H1 (cell line): ENCODE measurements around the gene PRKN. TPM values are rescaled to one million over a fixed set of nuclear protein-coding genes. Genes with fewer than 3 reads are reported as not detected.

Experiments used
- CTCF ChIA-PET: fragments of 300-600 bp; sonication (Branson Sonifier 250); formaldehyde crosslinking; loops from one replicate; lab custom pipeline; 2021; ENCODE audit not compliant: partially characterized antibody; lab: Charles Lee
- POLR2A ChIA-PET: fragments of 300-600 bp; sonication (Branson Sonifier 250); formaldehyde crosslinking; loops from one replicate; lab custom pipeline; 2021; ENCODE audit warnings: inconsistent platforms; ENCODE audit not compliant: partially characterized antibody; lab: Charles Lee
- DNase-seq, 2 experiments: peaks; one replicate each; pipeline versions ENCODE4 v3.0.0 to v3.0.0-alpha.2; 2010 to 2022; ENCODE audit warnings: low spot score in 2 of 2, low read depth in 1 of 2, mixed read lengths in 1 of 2
- FAIRE-seq: peaks from 2 replicates; lab custom pipeline; 2011; peaks lifted over from hg19 to GRCh38; lab: Jason Lieb, UNC
- H2AFZ ChIP-seq: 2 replicates; pipeline ENCODE4 v1.8.1; 2012; ENCODE audit warnings: low read length, inconsistent platforms
- H2AK5ac ChIP-seq: 2 replicates; pipeline ENCODE4 v1.6.1; 2013; ENCODE audit warnings: low read depth, low read length
- H2BK120ac ChIP-seq: replicated peaks from 2 replicates; pipeline ENCODE3; 2013; ENCODE audit warnings: low read depth, low read length, inconsistent platforms
- H2BK12ac ChIP-seq: 2 replicates; pipeline ENCODE4 v1.6.1; 2013; ENCODE audit warnings: low read depth, low read length
- H2BK15ac ChIP-seq: 2 replicates; pipeline ENCODE4 v1.6.1; 2013; ENCODE audit warnings: low read length
- H2BK20ac ChIP-seq: 2 replicates; pipeline ENCODE4 v1.6.1; 2013; ENCODE audit warnings: low read length
- H2BK5ac ChIP-seq: 2 replicates; pipeline ENCODE4 v1.6.1; 2013; ENCODE audit warnings: low read depth, low read length
- H3K14ac ChIP-seq: 2 replicates; pipeline ENCODE4 v1.6.1; 2013; ENCODE audit warnings: inconsistent platforms; ENCODE audit not compliant: insufficient read length
- H3K18ac ChIP-seq: 2 replicates; pipeline ENCODE4 v1.6.1; 2013; ENCODE audit warnings: low read length; ENCODE audit errors: extremely low read depth
- H3K23ac ChIP-seq: 2 replicates; pipeline ENCODE4 v1.6.1; 2013; ENCODE audit warnings: inconsistent platforms; ENCODE audit not compliant: insufficient read length
- H3K23me2 ChIP-seq: 2 replicates; pipeline ENCODE4 v1.6.1; 2013; ENCODE audit warnings: low read depth, low read length
- H3K27ac ChIP-seq: 2 replicates; pipeline ENCODE4 v1.6.1; 2011; ENCODE audit warnings: low read depth, low read length, inconsistent platforms
- H3K27me3 ChIP-seq, 4 experiments: replicated peaks in 1 of 4; 1 replicate in 1 of 4; 2 replicates in 3 of 4; pipeline versions ENCODE4 v1.6.1 to v1.8.1; 2011 to 2013; ENCODE audit warnings: low read length in 3 of 4, mild to moderate bottlenecking in 3 of 4, inconsistent platforms in 2 of 4, mixed read lengths in 2 of 4, moderate library complexity in 1 of 4; ENCODE audit not compliant: control insufficient read depth in 3 of 4, insufficient read depth in 3 of 4; ENCODE audit errors: extremely low read depth in 1 of 4
- H3K36me3 ChIP-seq, 4 experiments: 2 replicates each; pipeline versions ENCODE4 v1.6.1 to v1.8.1; 2011 to 2013; ENCODE audit warnings: mild to moderate bottlenecking in 4 of 4, low read length in 3 of 4, moderate library complexity in 2 of 4, control low read depth in 1 of 4, inconsistent platforms in 1 of 4; ENCODE audit not compliant: insufficient read depth in 4 of 4, control insufficient read depth in 2 of 4
- H3K4ac ChIP-seq: replicated peaks from 2 replicates; pipeline ENCODE3; 2013; ENCODE audit warnings: low read length, low read depth, mixed read lengths, inconsistent platforms; ENCODE audit not compliant: insufficient read length
- H3K4me1 ChIP-seq, 4 experiments: replicated peaks in 1 of 4; 1 replicate in 1 of 4; 2 replicates in 3 of 4; pipeline versions ENCODE4 v1.6.1 to v1.8.1; 2011 to 2013; ENCODE audit warnings: low read length in 3 of 4, inconsistent platforms in 2 of 4, mixed read lengths in 1 of 4; ENCODE audit not compliant: insufficient read depth in 4 of 4, control insufficient read depth in 3 of 4
- H3K4me2 ChIP-seq, 2 experiments: 2 replicates each; pipeline versions ENCODE4 v1.6.1 to v1.8.1; 2011 to 2013; ENCODE audit warnings: low read depth in 2 of 2, low read length in 2 of 2, control low read depth in 1 of 2, inconsistent platforms in 1 of 2, mild to moderate bottlenecking in 1 of 2; ENCODE audit not compliant: insufficient read depth in 1 of 2
- H3K4me3 ChIP-seq, 4 experiments: fragments of 200-600, 300-600 bp in 1 of 4; sonication (generic), shearing (Covaris generic), sonication (Bioruptor Twin) in 1 of 4; 2 replicates each; pipeline versions ENCODE4 v1.5.1 to v1.8.1; 2011 to 2016; ENCODE audit warnings: low read length in 4 of 4, low read depth in 3 of 4, control low read depth in 2 of 4, inconsistent platforms in 2 of 4, mild to moderate bottlenecking in 2 of 4, mixed read lengths in 1 of 4, moderate library complexity in 1 of 4; ENCODE audit not compliant: insufficient read depth in 2 of 4; ENCODE audit errors: extremely low read depth in 1 of 4
- H3K56ac ChIP-seq: replicated peaks from 2 replicates; pipeline ENCODE3; 2013; ENCODE audit warnings: low read depth, mild to moderate bottlenecking, mixed read lengths, low read length, inconsistent platforms; ENCODE audit not compliant: insufficient read length
- H3K79me1 ChIP-seq: 2 replicates; pipeline ENCODE4 v1.6.1; 2013; ENCODE audit warnings: low read depth, low read length, control low read depth
- H3K79me2 ChIP-seq, 2 experiments: 2 replicates each; pipeline versions ENCODE4 v1.6.1 to v1.8.1; 2012 to 2013; ENCODE audit warnings: low read length in 2 of 2, mild to moderate bottlenecking in 2 of 2, inconsistent platforms in 1 of 2; ENCODE audit not compliant: insufficient read depth in 2 of 2, control insufficient read depth in 1 of 2
- H3K9ac ChIP-seq, 4 experiments: replicated peaks in 1 of 4; 1 replicate in 1 of 4; 2 replicates in 3 of 4; pipeline versions ENCODE4 v1.6.1 to v1.8.1; 2011 to 2013; ENCODE audit warnings: low read depth in 3 of 4, low read length in 3 of 4, control low read depth in 2 of 4, mild to moderate bottlenecking in 2 of 4, moderate library complexity in 2 of 4, inconsistent platforms in 1 of 4; ENCODE audit errors: extremely low read depth in 1 of 4
- H3K9me3 ChIP-seq, 2 experiments: 2 replicates each; pipeline versions ENCODE4 v1.6.1 to v1.8.1; 2012 to 2013; ENCODE audit warnings: mild to moderate bottlenecking in 2 of 2, moderate library complexity in 2 of 2, control low read depth in 1 of 2, inconsistent platforms in 1 of 2, low read depth in 1 of 2, low read length in 1 of 2, mixed read lengths in 1 of 2; ENCODE audit not compliant: insufficient read depth in 2 of 2
- H4K20me1 ChIP-seq, 2 experiments: replicated peaks in 1 of 2; 2 replicates each; pipeline versions ENCODE3 to v1.8.1; 2011 to 2013; ENCODE audit warnings: inconsistent platforms in 2 of 2, low read length in 2 of 2, mild to moderate bottlenecking in 1 of 2; ENCODE audit not compliant: insufficient read depth in 2 of 2, control insufficient read depth in 1 of 2
- H4K5ac ChIP-seq: 2 replicates; pipeline ENCODE4 v1.6.1; 2013; ENCODE audit warnings: low read length, low read depth, mixed read lengths, inconsistent platforms; ENCODE audit not compliant: insufficient read length
- H4K8ac ChIP-seq: 2 replicates; pipeline ENCODE4 v1.8.0; 2013; ENCODE audit warnings: mild to moderate bottlenecking, moderate library complexity, low read length, inconsistent platforms; ENCODE audit not compliant: insufficient read depth; ENCODE audit errors: extremely low read depth
- H4K91ac ChIP-seq: replicated peaks from 2 replicates; pipeline ENCODE3; 2013; ENCODE audit warnings: low read length, mixed read lengths, inconsistent platforms; ENCODE audit not compliant: insufficient read length
- ASH2L ChIP-seq: fragments of 200-600, 300-600 bp; sonication (generic); IDR thresholded peaks from one replicate; pipeline ENCODE4 v1.7.1; 2017; ENCODE audit warnings: low read length
- BRCA1 ChIP-seq: IDR thresholded peaks from 2 replicates; pipeline ENCODE4 v1.6.1; 2012; ENCODE audit warnings: low read depth, low read length, improper control_type of control experiment
- CHD2 ChIP-seq: IDR thresholded peaks from 2 replicates; pipeline ENCODE4 v1.6.1; 2012; ENCODE audit warnings: low read length, improper control_type of control experiment
- EGR1 ChIP-seq: IDR thresholded peaks from 2 replicates; pipeline ENCODE4 v1.6.1; 2011; ENCODE audit warnings: low read depth, low read length, borderline replicate concordance
- FOSL1 ChIP-seq: IDR thresholded peaks from 2 replicates; pipeline ENCODE4 v1.6.1; 2011; ENCODE audit warnings: mild to moderate bottlenecking, low read depth, low read length, moderate library complexity; ENCODE audit not compliant: insufficient read depth
- JUN ChIP-seq: IDR thresholded peaks from 2 replicates; pipeline ENCODE4 v1.6.1; 2011; ENCODE audit warnings: low read depth, mild to moderate bottlenecking, improper control_type of control experiment, low read length
- MAFK ChIP-seq: IDR thresholded peaks from 2 replicates; pipeline ENCODE4 v1.6.1; 2012; ENCODE audit warnings: low read depth, mild to moderate bottlenecking, improper control_type of control experiment, low read length
- MAX ChIP-seq: IDR thresholded peaks from 2 replicates; pipeline ENCODE4 v1.6.1; 2012; ENCODE audit warnings: inconsistent platforms
- NANOG ChIP-seq: IDR thresholded peaks from 2 replicates; pipeline ENCODE4 v1.6.1; 2011; ENCODE audit warnings: low read length, low read depth, mild to moderate bottlenecking, inconsistent platforms; ENCODE audit not compliant: insufficient read depth, poor library complexity, severe bottlenecking
- NRF1 ChIP-seq: IDR thresholded peaks from 2 replicates; pipeline ENCODE4 v1.6.1; 2011; ENCODE audit warnings: mild to moderate bottlenecking, low read depth, low read length, improper control_type of control experiment
- POLR2AphosphoS5 ChIP-seq: IDR thresholded peaks from 2 replicates; pipeline ENCODE4 v1.6.1; 2011; ENCODE audit warnings: low read depth, low read length
- POU5F1 ChIP-seq: IDR thresholded peaks from 2 replicates; pipeline ENCODE4 v1.6.1; 2011; ENCODE audit warnings: low read depth, mild to moderate bottlenecking, low read length, moderate library complexity
- SAP30 ChIP-seq: fragments of 300-600 bp; sonication (generic); IDR thresholded peaks from 2 replicates; pipeline ENCODE4 v1.7.1; 2012; ENCODE audit warnings: low read length, moderate library complexity, mild to moderate bottlenecking, inconsistent platforms; ENCODE audit not compliant: insufficient read depth, insufficient replicate concordance
- SIX5 ChIP-seq: IDR thresholded peaks from 2 replicates; pipeline ENCODE4 v1.6.1; 2011; ENCODE audit warnings: mild to moderate bottlenecking, low read depth, low read length
- SRF ChIP-seq: IDR thresholded peaks from 2 replicates; pipeline ENCODE4 v1.6.1; 2011; ENCODE audit warnings: mild to moderate bottlenecking, low read depth, low read length, moderate library complexity
- TBP ChIP-seq: IDR thresholded peaks from 2 replicates; pipeline ENCODE4 v1.6.1; 2011; ENCODE audit warnings: low read depth, low read length, improper control_type of control experiment
- WGBS, 2 experiments: shearing (Covaris generic) in 1 of 2; methylation state at CpG; one replicate each; pipeline versions ENCODE4 v1.1.6 to v1.1.7; 2013 to 2015; ENCODE audit warnings: low lambda C conversion rate in 2 of 2, mixed read lengths in 2 of 2, inconsistent platforms in 1 of 2, low coverage in 1 of 2, missing lambda C conversion rate in 1 of 2; ENCODE audit not compliant: insufficient replicate concordance in 2 of 2, insufficient coverage in 1 of 2, insufficient read length in 1 of 2; ENCODE audit errors: extremely low coverage in 1 of 2, missing lambda C conversion rate in 1 of 2; 5-methylcytosine and 5-hydroxymethylcytosine counted together
- polyA plus RNA-seq, 7 experiments: library from polyadenylated mRNA; depleted of rRNA in 3 of 7; stranded (reverse) in 5 of 7; unstranded in 2 of 7; fragments of >200 nt in 5 of 7; fragments of 200-250 nt in 2 of 7; gene quantifications; 1 replicate in 5 of 7; 2 replicates in 1 of 7; 4 replicates in 1 of 7; pipeline versions ENCODE4 v1.2.1 to v1.2.3, GENCODE V29; 2011 to 2013; ENCODE audit warnings: missing spikeins in 2 of 7, mixed read lengths in 2 of 7
- total RNA-seq: library from RNA; stranded (reverse); fragmentation: NEBNext Ultra II Directional; extraction: Animal tissue kit (Norgen Biotek cat#: 25700); gene quantifications from 2 replicates; pipeline ENCODE4 v1.2.1, GENCODE V29; 2021

The PRKN gene
- total and polyA plus RNA-seq, 2 of the 8 experiments (the other 6 are each of a cell fraction or from before 2014, with no cell fraction given) = 0.13 to 0.29 TPM

GRCh38 chr6:162626869-162627268 lies 100.7 kb downstream of the PRKN start:
- Histone ChIP-seq H4K8ac (no peak overlapping the region), H2AFZ (no peak overlapping the region), H2BK5ac (no peak overlapping the region), H2BK15ac (no peak overlapping the region), H2BK120ac (no peak overlapping the region), H4K20me1 (no peaks in the 10 kb centered on the region), H2BK20ac (no peak overlapping the region), H4K5ac (no peak overlapping the region), H3K4me3 (no peak overlapping the region), H3K18ac (no peak overlapping the region), H3K79me1 (no peaks in the 10 kb centered on the region), H3K23me2 (no peaks in the 10 kb centered on the region), H3K4me1 (peaks cover 0 to 13% (median 5%) of the 10 kb centered on the region in 4 experiments; a peak in 4 of 7 replicates), H3K56ac (no peak overlapping the region), H4K91ac (no peak overlapping the region), H3K9me3 (no peaks in the 10 kb centered on the region; a peak in 1 of 4 replicates), H3K23ac (no peak overlapping the region), H3K36me3 (no peaks in the 10 kb centered on the region; a peak in 1 of 8 replicates), H2AK5ac (no peak overlapping the region), H3K4ac (no peak overlapping the region), H2BK12ac (no peak overlapping the region), H3K4me2 (no peak overlapping the region), H3K9ac (no peak overlapping the region), H3K27ac (no peak overlapping the region), H3K14ac (no peak overlapping the region), H3K27me3 (no peaks in the 10 kb centered on the region), H3K79me2 (no peaks in the 10 kb centered on the region)
- DNase-seq (no peak), FAIRE-seq (no peak)
- POLR2A ChIA-PET = no interaction called here
- CTCF ChIA-PET = no interaction called here
- 95% methylated on average over 1 of the region's 1 CpG; no CpG with 5 or more reads in 1 of the 2 experiments for WGBS, 2 experiments
- TF ChIP-seq FOSL1 = no peak
- no peak for TF ChIP-seq SIX5
- no peak for TF ChIP-seq MAFK
- no peak for TF ChIP-seq TBP
- no peak for TF ChIP-seq ASH2L
- TF ChIP-seq MAX = no peak
- TF ChIP-seq NRF1 = no peak
- no peak for TF ChIP-seq POLR2AphosphoS5
- TF ChIP-seq EGR1 = no peak
- TF ChIP-seq NANOG = no peak
- no peak for TF ChIP-seq POU5F1
- TF ChIP-seq SAP30 = no peak
- no peak for TF ChIP-seq BRCA1
- no peak for TF ChIP-seq SRF
- no peak for TF ChIP-seq CHD2
- TF ChIP-seq JUN = no peak
